IMR-90 (cell line): Measurements from ENCODE around the gene VAV3. TPM values are rescaled to one million over a fixed set of nuclear protein-coding genes. Genes with fewer than 3 reads are reported as not detected.

ENCODE experiments used
- ATAC-seq: fragments of 200-7000 bp; cut with Tn5 transposase; 2 replicates; pipeline ENCODE4 v1.9.1; 2020; ENCODE audit warnings: low read depth, mild to moderate bottlenecking, moderate library complexity
- BruUV-seq: library from RNA; stranded (reverse); fragments of 400-500 nt; replicated peaks from 2 replicates; lab custom pipeline; 2021; lab: Mats Ljungman, UMichigan
- CTCF ChIA-PET: fragments of 300-600 bp; formaldehyde crosslinking; extraction: SDS; loops from one replicate; lab custom pipeline; 2021; ENCODE audit warnings: antibody characterized with exemption; lab: Yijun Ruan, JAX
- POLR2A ChIA-PET: fragments of 300-600 bp; sonication (Branson Sonifier 250); formaldehyde crosslinking; loops from one replicate; lab custom pipeline; 2022; ENCODE audit warnings: antibody characterized with exemption; ENCODE audit not compliant: unreplicated experiment; lab: Charles Lee
- DNase-seq: peaks from one replicate; pipeline ENCODE4 v3.0.0; 2013
- H2AFZ ChIP-seq: replicated peaks from 2 replicates; pipeline ENCODE3; 2013; ENCODE audit warnings: low read length, mild to moderate bottlenecking; ENCODE audit not compliant: poor library complexity
- H2AK5ac ChIP-seq: 2 replicates; pipeline ENCODE4 v1.6.1; 2013; ENCODE audit warnings: low read depth, low read length, inconsistent platforms
- H2AK9ac ChIP-seq: replicated peaks from 2 replicates; pipeline ENCODE3; 2013; ENCODE audit warnings: mild to moderate bottlenecking, low read depth, low read length, moderate library complexity; ENCODE audit not compliant: poor library complexity
- H2BK120ac ChIP-seq: 2 replicates; pipeline ENCODE4 v1.6.1; 2013; ENCODE audit warnings: low read depth, low read length, inconsistent platforms
- H2BK15ac ChIP-seq: 3 replicates; pipeline ENCODE4 v1.6.1; 2013; ENCODE audit warnings: low read depth, low read length, inconsistent platforms
- H2BK20ac ChIP-seq: 2 replicates; pipeline ENCODE4 v1.6.1; 2013; ENCODE audit warnings: low read depth, mild to moderate bottlenecking, inconsistent platforms, low read length, moderate library complexity
- H2BK5ac ChIP-seq: 2 replicates; pipeline ENCODE4 v1.6.1; 2013; ENCODE audit warnings: mild to moderate bottlenecking, low read depth, low read length, inconsistent platforms; ENCODE audit not compliant: poor library complexity, severe bottlenecking
- H3K14ac ChIP-seq: replicated peaks from 2 replicates; pipeline ENCODE4 v1.6.1; 2013; ENCODE audit warnings: low read depth, low read length, inconsistent platforms
- H3K18ac ChIP-seq: 2 replicates; pipeline ENCODE4 v1.6.1; 2013; ENCODE audit warnings: low read depth, low read length, control low read depth
- H3K23ac ChIP-seq: 2 replicates; pipeline ENCODE4 v1.6.1; 2013; ENCODE audit warnings: low read depth, low read length, inconsistent platforms
- H3K27ac ChIP-seq: 2 replicates; pipeline ENCODE4 v1.5.1; 2013; ENCODE audit warnings: mild to moderate bottlenecking, control low read depth, low read length; ENCODE audit not compliant: insufficient read depth
- H3K27me3 ChIP-seq: 2 replicates; pipeline ENCODE4 v1.6.1; 2013; ENCODE audit warnings: low read length; ENCODE audit not compliant: control insufficient read depth, insufficient read depth
- H3K36me3 ChIP-seq: 2 replicates; pipeline ENCODE4 v1.6.1; 2013; ENCODE audit warnings: low read length, mixed read lengths; ENCODE audit not compliant: control insufficient read depth, insufficient read depth
- H3K4ac ChIP-seq: 2 replicates; pipeline ENCODE4 v1.6.1; 2013; ENCODE audit warnings: low read depth, low read length, inconsistent platforms
- H3K4me1 ChIP-seq: 2 replicates; pipeline ENCODE4 v1.6.1; 2013; ENCODE audit warnings: low read length, mixed read lengths; ENCODE audit not compliant: control insufficient read depth, insufficient read depth
- H3K4me2 ChIP-seq: 2 replicates; pipeline ENCODE4 v1.6.1; 2013; ENCODE audit warnings: low read depth, mild to moderate bottlenecking, control low read depth, low read length, moderate library complexity
- H3K4me3 ChIP-seq: 2 replicates; pipeline ENCODE4 v1.5.1; 2013; ENCODE audit warnings: low read depth, mild to moderate bottlenecking, control low read depth, low read length, moderate library complexity; ENCODE audit not compliant: insufficient read depth
- H3K56ac ChIP-seq: 2 replicates; pipeline ENCODE4 v1.6.1; 2013; ENCODE audit warnings: low read length, inconsistent platforms; ENCODE audit not compliant: insufficient read depth; ENCODE audit errors: extremely low read depth
- H3K79me1 ChIP-seq, 2 experiments: 2 replicates each; pipeline ENCODE4 v1.6.1; 2013; ENCODE audit warnings: low read length in 2 of 2, inconsistent platforms in 1 of 2, low read depth in 1 of 2
- H3K9ac ChIP-seq: 2 replicates; pipeline ENCODE4 v1.6.1; 2013; ENCODE audit warnings: low read depth, low read length, control low read depth
- H3K9me1 ChIP-seq: 2 replicates; pipeline ENCODE4 v1.6.1; 2013; ENCODE audit warnings: low read length, inconsistent platforms; ENCODE audit not compliant: insufficient read depth
- H3K9me3 ChIP-seq: 2 replicates; pipeline ENCODE4 v1.6.1; 2013; ENCODE audit warnings: low read length; ENCODE audit not compliant: control insufficient read depth, insufficient read depth
- H4K20me1 ChIP-seq: 2 replicates; pipeline ENCODE4 v1.6.1; 2013; ENCODE audit warnings: low read length, inconsistent platforms; ENCODE audit not compliant: insufficient read depth
- H4K5ac ChIP-seq: 2 replicates; pipeline ENCODE4 v1.6.1; 2013; ENCODE audit warnings: mild to moderate bottlenecking, low read depth, low read length, control low read depth
- H4K8ac ChIP-seq, 2 experiments: 2 replicates each; pipeline ENCODE4 v1.6.1; 2013; ENCODE audit warnings: low read depth in 2 of 2, low read length in 2 of 2, control low read depth in 1 of 2, inconsistent platforms in 1 of 2
- H4K91ac ChIP-seq: 2 replicates; pipeline ENCODE4 v1.6.1; 2013; ENCODE audit warnings: low read depth, low read length, inconsistent platforms; ENCODE audit not compliant: insufficient read depth
- BHLHE40 ChIP-seq: fragments of 150-350 bp; IDR thresholded peaks from 2 replicates; pipeline ENCODE4 v1.6.1; 2016; ENCODE audit warnings: mild to moderate bottlenecking, low read depth, low read length
- CEBPB ChIP-seq: IDR thresholded peaks from 2 replicates; pipeline ENCODE4 v1.6.1; 2012; ENCODE audit warnings: low read depth, low read length, improper control_type of control experiment
- CHD1 ChIP-seq: IDR thresholded peaks from 2 replicates; pipeline ENCODE4 v1.6.1; 2012; ENCODE audit warnings: low read depth, low read length, improper control_type of control experiment
- ELK1 ChIP-seq: fragments of 150-350 bp; IDR thresholded peaks from 2 replicates; pipeline ENCODE4 v1.6.1; 2016; ENCODE audit warnings: low read depth, mild to moderate bottlenecking, low read length, moderate library complexity, borderline replicate concordance
- FOS ChIP-seq: fragments of 150-350 bp; IDR thresholded peaks from 2 replicates; pipeline ENCODE4 v1.6.1; 2016; ENCODE audit warnings: low read depth, low read length
- MAFK ChIP-seq: IDR thresholded peaks from 2 replicates; pipeline ENCODE4 v1.6.1; 2012; ENCODE audit warnings: low read depth, low read length, improper control_type of control experiment
- MAZ ChIP-seq: IDR thresholded peaks from 2 replicates; pipeline ENCODE4 v1.6.1; 2012; ENCODE audit warnings: low read depth, mild to moderate bottlenecking, low read length, improper control_type of control experiment, moderate library complexity, borderline replicate concordance
- MXI1 ChIP-seq: IDR thresholded peaks from 2 replicates; pipeline ENCODE4 v1.6.1; 2012; ENCODE audit warnings: low read depth, mild to moderate bottlenecking, low read length, moderate library complexity, borderline replicate concordance
- NFE2L2 ChIP-seq: fragments of 150-350 bp; IDR thresholded peaks from 2 replicates; pipeline ENCODE4 v1.6.1; 2016; ENCODE audit warnings: low read depth, mild to moderate bottlenecking, low read length
- POLR2A ChIP-seq: IDR thresholded peaks from 2 replicates; pipeline ENCODE4 v1.6.1; 2012; ENCODE audit warnings: mild to moderate bottlenecking, low read depth, low read length
- RAD21 ChIP-seq: IDR thresholded peaks from 2 replicates; pipeline ENCODE4 v1.6.1; 2012; ENCODE audit warnings: low read length, improper control_type of control experiment
- RCOR1 ChIP-seq: IDR thresholded peaks from 2 replicates; pipeline ENCODE4 v1.6.1; 2012; ENCODE audit warnings: mild to moderate bottlenecking, low read length, improper control_type of control experiment; ENCODE audit not compliant: insufficient replicate concordance
- RFX5 ChIP-seq: IDR thresholded peaks from 2 replicates; pipeline ENCODE4 v1.8.0; 2012; ENCODE audit warnings: low read depth, mild to moderate bottlenecking, low read length, moderate library complexity
- SMC3 ChIP-seq: fragments of 150-350 bp; IDR thresholded peaks from 2 replicates; pipeline ENCODE4 v1.6.1; 2016; ENCODE audit warnings: low read depth, mild to moderate bottlenecking, antibody characterized with exemption, low read length, moderate library complexity
- USF2 ChIP-seq: fragments of 150-350 bp; IDR thresholded peaks from 2 replicates; pipeline ENCODE4 v1.6.1; 2017; ENCODE audit warnings: mild to moderate bottlenecking, antibody characterized with exemption, low read length, low read depth
- WGBS, 2 experiments: methylation state at CpG; one replicate each; pipeline versions ENCODE4 v1.1.5 to v1.1.7; 2013; ENCODE audit warnings: missing lambda C conversion rate in 2 of 2; ENCODE audit not compliant: insufficient read length in 1 of 2; ENCODE audit errors: extremely low coverage in 2 of 2; 5-methylcytosine and 5-hydroxymethylcytosine counted together
- dilution Hi-C: fragments of 300-500 bp; cut with HindIII; formaldehyde crosslinking; loops from one replicate; pipeline ENCODE4 v1.14.3; 2018; ENCODE audit warnings: low sequenced_read_pairs; ENCODE audit not compliant: unreplicated experiment
- in situ Hi-C: fragments of 300-500 bp; cut with MboI; formaldehyde crosslinking; loops from 3 replicates; pipeline ENCODE4 v1.14.3; 2019; ENCODE audit warnings: low sequenced_read_pairs, inconsistent platforms, mixed read lengths
- intact Hi-C: fragments of 100-400 bp; cut with micrococcal nuclease; formaldehyde crosslinking; loops from 2 replicates; pipeline ENCODE4 v1.10.0; 2022
- polyA plus RNA-seq, 3 experiments: library from polyadenylated mRNA; depleted of rRNA; stranded (reverse); fragments of >200 nt; gene quantifications; 2 replicates each; pipeline ENCODE4 v1.2.3, GENCODE V29; 2012; ENCODE audit warnings: low replicate concordance in 1 of 3
- total RNA-seq: library from RNA; depleted of rRNA; stranded (reverse); fragments of >200 nt; gene quantifications from 2 replicates; pipeline ENCODE4 v1.2.3, GENCODE V29; 2012
- TF ChIP-seq, protein P1 (sequence below): conservative IDR thresholded peaks from 2 replicates; pipeline ENCODE4 v1.5.1; 2012; ENCODE audit warnings: mild to moderate bottlenecking, low read depth, low read length, improper control_type of control experiment

The VAV3 gene
- total and polyA plus RNA-seq, 2 of the 4 experiments (the other 2 are of a cell fraction), result 0.12 to 0.18 TPM

DNA sequence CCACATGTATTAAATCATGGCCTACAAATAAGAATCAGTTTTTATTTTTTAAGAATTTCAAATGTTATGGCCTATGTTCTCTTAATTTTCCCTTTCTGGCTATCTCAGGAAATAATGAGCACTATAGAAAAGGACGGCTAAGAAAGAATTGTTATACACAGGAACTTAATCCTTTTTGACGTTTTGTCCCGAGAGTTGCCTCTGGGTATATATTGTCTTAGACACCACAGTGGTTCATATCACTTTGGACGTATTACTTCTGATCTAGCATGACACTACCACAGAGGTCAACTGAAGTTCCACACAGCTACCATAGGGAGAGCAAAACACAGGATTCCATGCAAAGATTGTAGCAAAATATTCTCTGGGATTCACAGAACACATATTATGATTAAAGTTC is 307.6 kb downstream of the VAV3 start:
- H4K8ac ChIP-seq, result no peak overlapping the region
- H3K27ac ChIP-seq, result no peak overlapping the region
- intact Hi-C loops (no loop called here), dilution Hi-C loops (no loop called here), in situ Hi-C loops (no loop called here)
- no peak overlapping the region for H2BK15ac ChIP-seq
- no peaks in the 10 kb centered on the region for H3K9me3 ChIP-seq
- no peak overlapping the region for H2BK120ac ChIP-seq
- H3K23ac ChIP-seq, result no peak overlapping the region
- H2BK20ac ChIP-seq, result no peak overlapping the region
- H3K4me2 ChIP-seq, result no peak overlapping the region
- no peaks in the 10 kb centered on the region for H4K20me1 ChIP-seq
- H3K79me1 ChIP-seq, result no peaks in the 10 kb centered on the region
- no peak overlapping the region for H3K18ac ChIP-seq
- ChIA-PET CTCF (no interaction called here), POLR2A (no interaction called here)
- H4K91ac ChIP-seq, result no peak overlapping the region
- H3K4me1 ChIP-seq, result no peaks in the 10 kb centered on the region
- no peaks in the 10 kb centered on the region for H3K36me3 ChIP-seq
- H2AFZ ChIP-seq, result no peak overlapping the region
- no peak overlapping the region for H3K4me3 ChIP-seq
- H2BK5ac ChIP-seq, result no peak overlapping the region
- no TSS peak for BruUV-seq
- no peaks in the 10 kb centered on the region for H3K9me1 ChIP-seq
- H3K4ac ChIP-seq, result no peak overlapping the region
- H2AK5ac ChIP-seq, result no peak overlapping the region
- no peak overlapping the region for H3K9ac ChIP-seq
- ATAC-seq (no peak), DNase-seq (no peak)
- TF ChIP-seq USF2, result no peak
- TF ChIP-seq BHLHE40, result no peak
- no peak for TF ChIP-seq SMC3
- no peak for TF ChIP-seq FOS
- no peak for TF ChIP-seq NFE2L2
- TF ChIP-seq RFX5, result no peak
- no peak for TF ChIP-seq CHD1
- TF ChIP-seq MAZ, result no peak
- no peak for TF ChIP-seq POLR2A
- TF ChIP-seq RAD21, result no peak
- no peak for TF ChIP-seq ELK1
- no peak for TF ChIP-seq RCOR1
- TF ChIP-seq, protein P1, sequence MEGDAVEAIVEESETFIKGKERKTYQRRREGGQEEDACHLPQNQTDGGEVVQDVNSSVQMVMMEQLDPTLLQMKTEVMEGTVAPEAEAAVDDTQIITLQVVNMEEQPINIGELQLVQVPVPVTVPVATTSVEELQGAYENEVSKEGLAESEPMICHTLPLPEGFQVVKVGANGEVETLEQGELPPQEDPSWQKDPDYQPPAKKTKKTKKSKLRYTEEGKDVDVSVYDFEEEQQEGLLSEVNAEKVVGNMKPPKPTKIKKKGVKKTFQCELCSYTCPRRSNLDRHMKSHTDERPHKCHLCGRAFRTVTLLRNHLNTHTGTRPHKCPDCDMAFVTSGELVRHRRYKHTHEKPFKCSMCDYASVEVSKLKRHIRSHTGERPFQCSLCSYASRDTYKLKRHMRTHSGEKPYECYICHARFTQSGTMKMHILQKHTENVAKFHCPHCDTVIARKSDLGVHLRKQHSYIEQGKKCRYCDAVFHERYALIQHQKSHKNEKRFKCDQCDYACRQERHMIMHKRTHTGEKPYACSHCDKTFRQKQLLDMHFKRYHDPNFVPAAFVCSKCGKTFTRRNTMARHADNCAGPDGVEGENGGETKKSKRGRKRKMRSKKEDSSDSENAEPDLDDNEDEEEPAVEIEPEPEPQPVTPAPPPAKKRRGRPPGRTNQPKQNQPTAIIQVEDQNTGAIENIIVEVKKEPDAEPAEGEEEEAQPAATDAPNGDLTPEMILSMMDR, result no peak
- TF ChIP-seq CEBPB, result no peak
- TF ChIP-seq MXI1, result no peak
- TF ChIP-seq MAFK, result no peak
- WGBS, 2 experiments, result 72% methylated on average over 4 of the region's 4 CpGs; no CpG with 5 or more reads in 1 of the 2 experiments
- H3K56ac ChIP-seq, result no peak overlapping the region
- no peak overlapping the region for H2AK9ac ChIP-seq
- no peaks in the 10 kb centered on the region for H3K27me3 ChIP-seq
- H4K5ac ChIP-seq, result no peak overlapping the region
- H3K14ac ChIP-seq, result no peak overlapping the region
